ENCODE measurements around the gene ANKRD22. TPM values are rescaled to one million over a fixed set of nuclear protein-coding genes. Genes with fewer than 3 reads are reported as not detected.

The ANKRD22 gene
- polyA plus RNA-seq, 1 donor (not counting 4 experiments of a cell fraction or from before 2014, with no cell fraction given) = 4.4 TPM

DNA sequence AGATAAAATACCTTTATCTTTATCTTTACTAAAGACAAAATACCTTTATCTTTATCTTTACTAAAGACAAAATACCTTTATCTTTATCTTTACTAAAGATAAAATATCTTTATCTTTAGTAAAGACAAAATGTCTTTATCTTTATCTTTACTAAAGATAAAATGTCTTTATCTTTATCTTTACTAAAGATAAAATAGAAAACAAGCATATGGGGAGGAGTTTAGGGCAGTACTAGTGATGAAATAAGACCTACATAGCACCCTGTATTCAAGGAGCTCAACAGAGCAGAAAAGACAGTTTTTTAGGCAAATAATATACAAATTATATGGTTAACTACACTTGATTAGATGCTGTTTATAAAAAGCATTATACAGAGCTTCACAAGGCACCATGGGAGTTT lies 19.3 kb downstream of the ANKRD22 start:
- DNase-seq (ENCODE audit: low read depth, low spot score) (no peak), FAIRE-seq (no peak)
- no peaks in the 10 kb centered on the region for H4K20me1 ChIP-seq (ENCODE audit: control insufficient read depth, extremely low read depth, insufficient read depth, low read length)
- H3K36me3 ChIP-seq (ENCODE audit: control insufficient read depth in 2 of 2, extremely low read depth in 1 of 2, insufficient read depth in 2 of 2, low read length in 2 of 2) = no peaks in the 10 kb centered on the region
- peaks cover 13% of the 10 kb centered on the region for H3K4me1 ChIP-seq (ENCODE audit: control insufficient read depth, extremely low read depth, insufficient read depth, low read length)
- H2AFZ ChIP-seq (ENCODE audit: control insufficient read depth, low read length) = no peak overlapping the region
- H3K9me3 ChIP-seq (ENCODE audit: control insufficient read depth, low read depth, low read length) = no peaks in the 10 kb centered on the region
- dilution Hi-C loops (cut with MboI; ENCODE audit: extremely low pct_ligation_motif_present, low sequenced_read_pairs) = no loop called here
- no peaks in the 10 kb centered on the region for H3K79me2 ChIP-seq (ENCODE audit: control insufficient read depth, insufficient read depth, low read length)
- no peaks in the 10 kb centered on the region for H3K27me3 ChIP-seq (ENCODE audit: control insufficient read depth, extremely low read depth, insufficient read depth, low read length)
- H3K9ac ChIP-seq (ENCODE audit: control insufficient read depth, extremely low read depth, insufficient read depth, low read length) = no peak overlapping the region
- H3K4me2 ChIP-seq (ENCODE audit: control insufficient read depth, extremely low read depth, insufficient read depth, low read depth, low read length) = no peak overlapping the region
- no peak overlapping the region for H3K27ac ChIP-seq (ENCODE audit: control insufficient read depth, insufficient read depth, low read length)
- H3K9me1 ChIP-seq (ENCODE audit: control insufficient read depth, extremely low read depth, insufficient read depth, low read length) = no peaks in the 10 kb centered on the region
- TF ChIP-seq, protein P1, sequence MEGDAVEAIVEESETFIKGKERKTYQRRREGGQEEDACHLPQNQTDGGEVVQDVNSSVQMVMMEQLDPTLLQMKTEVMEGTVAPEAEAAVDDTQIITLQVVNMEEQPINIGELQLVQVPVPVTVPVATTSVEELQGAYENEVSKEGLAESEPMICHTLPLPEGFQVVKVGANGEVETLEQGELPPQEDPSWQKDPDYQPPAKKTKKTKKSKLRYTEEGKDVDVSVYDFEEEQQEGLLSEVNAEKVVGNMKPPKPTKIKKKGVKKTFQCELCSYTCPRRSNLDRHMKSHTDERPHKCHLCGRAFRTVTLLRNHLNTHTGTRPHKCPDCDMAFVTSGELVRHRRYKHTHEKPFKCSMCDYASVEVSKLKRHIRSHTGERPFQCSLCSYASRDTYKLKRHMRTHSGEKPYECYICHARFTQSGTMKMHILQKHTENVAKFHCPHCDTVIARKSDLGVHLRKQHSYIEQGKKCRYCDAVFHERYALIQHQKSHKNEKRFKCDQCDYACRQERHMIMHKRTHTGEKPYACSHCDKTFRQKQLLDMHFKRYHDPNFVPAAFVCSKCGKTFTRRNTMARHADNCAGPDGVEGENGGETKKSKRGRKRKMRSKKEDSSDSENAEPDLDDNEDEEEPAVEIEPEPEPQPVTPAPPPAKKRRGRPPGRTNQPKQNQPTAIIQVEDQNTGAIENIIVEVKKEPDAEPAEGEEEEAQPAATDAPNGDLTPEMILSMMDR (optimal IDR thresholded peaks at IDR 0.05 in 1 of 3, IDR thresholded peaks at IDR 0.05 in 1 of 3, conservative IDR thresholded peaks at IDR 0.05 in 1 of 3; ENCODE audit: extremely low read depth in 1 of 3, insufficient read depth in 2 of 3, low read length in 3 of 3) = no peak
- no peak for TF ChIP-seq EZH2 (IDR thresholded peaks at IDR 0.05; ENCODE audit: low read length)
- no peak overlapping the region for H3K4me3 ChIP-seq (ENCODE audit: control insufficient read depth in 2 of 3, extremely low read depth in 1 of 3, insufficient read depth in 2 of 3, low read depth in 1 of 3, low read length in 3 of 3)

DNA sequence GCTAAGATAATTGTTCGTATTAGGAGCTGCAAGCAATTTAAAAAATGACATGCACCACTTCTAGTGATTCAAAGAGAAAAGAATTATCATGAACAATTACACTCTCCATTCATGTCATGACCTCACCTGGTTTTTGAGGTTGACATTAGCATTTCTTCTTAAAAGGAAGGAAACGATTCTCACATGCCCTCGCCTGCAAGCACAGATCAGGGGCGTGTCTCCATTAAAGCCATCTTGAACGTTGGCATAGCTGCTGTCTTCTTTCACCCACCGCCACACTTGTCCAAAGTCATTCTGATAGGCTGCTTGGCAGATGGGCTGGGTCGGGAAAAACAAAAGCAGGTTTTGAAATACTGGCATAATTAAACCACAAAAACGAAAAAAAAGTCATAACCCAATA lies 19.9 kb downstream of the ANKRD22 start:
- Histone ChIP-seq H3K9ac (ENCODE audit: control insufficient read depth, extremely low read depth, insufficient read depth, low read length) (no peak overlapping the region), H3K27me3 (ENCODE audit: control insufficient read depth, extremely low read depth, insufficient read depth, low read length) (no peaks in the 10 kb centered on the region), H3K36me3 (ENCODE audit: control insufficient read depth in 2 of 2, extremely low read depth in 1 of 2, insufficient read depth in 2 of 2, low read length in 2 of 2) (no peaks in the 10 kb centered on the region), H3K9me3 (ENCODE audit: control insufficient read depth, low read depth, low read length) (no peaks in the 10 kb centered on the region), H3K4me1 (ENCODE audit: control insufficient read depth, extremely low read depth, insufficient read depth, low read length) (peaks cover 13% of the 10 kb centered on the region), H3K4me2 (ENCODE audit: control insufficient read depth, extremely low read depth, insufficient read depth, low read depth, low read length) (peak overlapping the region; percentile 47), H2AFZ (ENCODE audit: control insufficient read depth, low read length) (peak overlapping the region; percentile 21), H4K20me1 (ENCODE audit: control insufficient read depth, extremely low read depth, insufficient read depth, low read length) (no peaks in the 10 kb centered on the region), H3K9me1 (ENCODE audit: control insufficient read depth, extremely low read depth, insufficient read depth, low read length) (no peaks in the 10 kb centered on the region), H3K27ac (ENCODE audit: control insufficient read depth, insufficient read depth, low read length) (no peak overlapping the region), H3K79me2 (ENCODE audit: control insufficient read depth, insufficient read depth, low read length) (no peaks in the 10 kb centered on the region), H3K4me3 (ENCODE audit: control insufficient read depth in 2 of 3, extremely low read depth in 1 of 3, insufficient read depth in 2 of 3, low read depth in 1 of 3, low read length in 3 of 3) (no peak overlapping the region)
- no peak for DNase-seq (ENCODE audit: low read depth, low spot score)
- TF ChIP-seq, protein P1 (optimal IDR thresholded peaks at IDR 0.05 in 1 of 3, IDR thresholded peaks at IDR 0.05 in 1 of 3, conservative IDR thresholded peaks at IDR 0.05 in 1 of 3; ENCODE audit: extremely low read depth in 1 of 3, insufficient read depth in 2 of 3, low read length in 3 of 3) = no peak
- no peak for TF ChIP-seq EZH2 (IDR thresholded peaks at IDR 0.05; ENCODE audit: low read length)
- dilution Hi-C loops (cut with MboI; ENCODE audit: extremely low pct_ligation_motif_present, low sequenced_read_pairs) = no loop called here
- peak; percentile 86 for FAIRE-seq

All from keratinocyte (primary cell).